ENCODE measurements around the gene PRSS56.

The PRSS56 gene

DNA sequence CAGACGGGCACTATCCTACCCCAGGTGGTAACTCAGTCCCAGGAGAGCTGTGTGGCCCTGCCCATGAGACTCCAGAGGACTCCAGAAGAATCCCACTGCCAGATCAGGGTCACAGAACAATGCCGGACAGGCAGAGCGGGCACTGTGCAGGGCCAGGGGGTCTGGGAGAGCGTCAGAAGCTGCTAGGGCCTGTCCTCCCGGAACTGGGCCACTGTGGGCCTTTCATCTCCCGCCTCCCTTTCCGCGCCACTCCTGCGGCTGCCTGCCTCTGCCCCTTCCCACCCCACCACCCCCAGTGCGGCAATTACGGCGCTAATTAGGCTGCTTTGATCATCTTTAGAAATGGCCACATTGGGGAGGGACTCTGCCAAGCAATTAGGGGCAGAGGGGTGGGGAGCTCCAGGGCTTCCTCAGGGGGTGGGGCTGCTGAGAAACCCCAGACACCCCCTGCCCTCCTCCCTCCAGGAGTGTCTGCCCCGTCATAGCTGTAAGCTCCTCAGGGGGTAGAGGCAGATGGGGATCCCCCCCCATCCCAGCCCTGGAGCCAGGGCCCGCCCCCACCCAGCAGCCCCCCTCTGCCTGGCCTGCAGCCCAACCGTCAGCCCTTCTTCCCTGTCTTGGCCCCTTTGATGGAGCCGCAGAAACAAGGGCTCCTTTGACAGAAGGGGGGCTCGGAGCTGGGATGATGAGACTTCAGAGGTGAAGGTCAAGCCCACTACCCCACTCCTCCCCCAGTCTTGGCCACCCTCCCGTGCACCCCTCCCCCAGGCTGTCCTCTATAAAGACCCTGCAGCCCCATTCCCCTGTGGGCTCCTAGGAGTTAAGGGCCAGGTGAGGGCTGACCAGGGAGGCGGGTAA is at the start of gene PRSS56:
TSS of gene PRSS56 (plus strand) at position 808 of the 858 bp plus-strand sequence. CDS start 211 bp downstream, outside the sequence.
- no peak for FAIRE-seq

DNA sequence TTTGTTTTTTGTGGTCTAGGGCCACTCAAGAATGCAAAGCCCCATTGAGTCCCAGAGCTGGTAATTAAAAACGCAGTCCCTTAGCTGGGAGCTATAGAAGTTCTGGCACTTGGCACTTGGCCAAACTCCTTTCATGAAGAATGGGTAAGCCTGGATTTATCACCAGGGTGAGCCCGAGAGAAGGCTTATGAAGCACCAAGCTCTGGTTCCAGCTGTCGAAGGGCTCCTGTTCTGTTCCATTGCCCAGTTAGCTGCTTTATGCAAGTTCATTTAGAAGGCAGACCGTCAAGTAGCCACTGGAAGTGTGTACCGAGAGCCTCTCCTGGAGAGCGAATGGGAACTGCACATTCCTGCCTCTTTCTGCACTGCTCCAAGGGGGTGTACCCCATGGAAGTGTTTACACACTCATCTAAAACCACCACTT is 46.7 kb upstream of the PRSS56 start:
- no peak for FAIRE-seq

- no peak for FAIRE-seq
These were observed 44.1 kb upstream of the PRSS56 start for GRCh38 chr2:232476045-232476444.

DNA sequence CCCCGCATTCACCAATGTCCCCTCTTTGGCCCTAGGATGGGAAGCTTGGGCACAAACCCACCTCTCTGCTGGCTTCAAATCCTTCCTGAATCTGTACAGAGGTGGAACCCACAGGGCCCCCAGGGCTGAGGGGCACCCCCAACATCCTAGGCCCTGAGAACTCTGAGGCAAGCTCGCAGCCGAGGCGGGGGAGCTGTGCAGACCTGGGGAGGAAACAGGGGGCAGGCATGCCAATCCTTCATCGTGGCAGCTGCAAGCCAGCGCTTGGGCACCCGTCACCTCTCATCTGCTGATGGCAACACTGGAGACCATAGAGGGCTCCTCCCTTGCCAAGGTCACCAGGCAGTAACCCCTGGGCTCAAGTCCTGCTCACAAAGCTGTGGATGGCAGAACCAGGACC is 43.4 kb upstream of the PRSS56 start:
- FAIRE-seq, result no peak

GRCh38 chr2:232477751-232478510 is 42.3 kb upstream of the PRSS56 start:
- no peak for FAIRE-seq

DNA sequence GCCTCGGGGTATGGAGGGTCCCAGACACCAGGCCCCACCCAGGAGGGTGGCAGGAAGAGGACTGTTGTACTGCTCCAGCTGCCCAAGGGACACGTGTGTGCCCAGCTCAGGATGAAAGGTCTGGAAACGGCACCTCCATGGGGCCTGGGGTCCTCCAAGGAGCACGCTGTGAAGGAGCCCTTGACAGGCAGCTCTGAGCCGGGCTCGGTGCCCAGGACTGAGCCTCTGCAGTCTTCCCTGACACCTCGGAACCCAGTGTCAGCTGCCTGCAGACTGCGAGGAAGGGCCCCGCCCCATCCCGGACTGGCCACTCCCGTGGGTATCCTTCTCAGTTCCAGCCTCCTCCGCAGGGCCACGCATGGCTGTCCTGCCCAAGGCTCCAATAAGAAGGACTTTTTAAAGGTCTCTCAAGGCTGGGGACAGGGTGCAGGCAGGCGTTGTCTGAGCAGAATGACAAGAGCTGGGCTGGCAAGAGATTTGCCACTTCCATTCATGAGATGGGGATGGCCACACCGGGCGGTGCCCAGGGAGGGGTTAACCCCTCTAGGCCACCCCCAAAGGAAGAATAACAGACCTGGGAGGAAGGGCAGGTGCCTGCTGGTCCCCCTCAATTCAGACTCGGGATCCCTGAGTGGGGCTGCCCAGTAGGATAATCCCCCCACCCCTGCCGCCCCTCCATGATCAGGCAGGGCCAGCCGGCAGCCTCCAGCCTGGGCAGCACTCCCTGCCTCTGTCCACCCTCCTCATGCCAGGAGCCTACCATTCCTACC is 41.4 kb upstream of the PRSS56 start:
- FAIRE-seq, result no peak

GRCh38 chr2:232479341-232480200 is 40.6 kb upstream of the PRSS56 start:
- no peak for FAIRE-seq

- FAIRE-seq, result no peak
These were observed 39.7 kb upstream of the PRSS56 start for GRCh38 chr2:232480201-232481190.

DNA sequence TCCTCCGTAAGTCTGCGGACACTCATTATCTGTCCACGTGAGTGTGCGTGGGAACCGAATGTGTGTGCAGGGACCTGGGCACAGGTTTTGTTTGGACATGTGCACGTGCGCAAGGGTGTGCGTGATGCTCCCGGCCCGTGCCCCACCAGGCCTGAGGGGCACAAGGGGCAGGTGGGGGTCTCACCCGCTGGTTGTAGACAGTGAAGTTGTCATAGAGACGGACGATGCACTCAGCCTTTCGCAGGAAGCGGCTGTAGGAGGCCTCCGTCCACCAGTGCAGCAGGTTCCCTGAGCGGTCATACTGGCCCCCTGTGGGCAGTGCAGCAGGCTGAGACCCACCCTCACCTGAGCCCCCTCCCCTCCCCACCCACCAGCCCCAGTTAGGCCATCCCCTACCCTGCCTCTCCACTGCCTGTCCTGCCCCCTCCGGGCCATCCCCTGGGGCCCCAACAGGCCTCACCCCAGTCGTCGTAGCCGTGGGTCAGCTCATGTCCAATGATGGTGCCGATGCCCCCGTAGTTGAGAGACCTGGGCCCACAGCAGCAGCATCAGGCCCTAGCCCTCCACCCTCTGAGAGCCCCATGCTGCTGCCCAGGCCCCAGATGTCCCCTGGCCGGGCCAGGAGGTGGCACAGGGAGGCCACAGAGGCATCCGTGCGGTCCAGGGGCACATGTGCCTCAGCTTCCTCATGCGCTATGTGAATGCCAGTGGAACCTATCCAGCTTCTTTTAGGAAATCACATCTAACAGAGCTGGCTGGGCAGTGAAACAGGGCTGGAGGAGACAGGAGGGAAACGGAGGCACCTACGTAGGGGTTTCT is 38.7 kb upstream of the PRSS56 start:
- no peak for FAIRE-seq

DNA sequence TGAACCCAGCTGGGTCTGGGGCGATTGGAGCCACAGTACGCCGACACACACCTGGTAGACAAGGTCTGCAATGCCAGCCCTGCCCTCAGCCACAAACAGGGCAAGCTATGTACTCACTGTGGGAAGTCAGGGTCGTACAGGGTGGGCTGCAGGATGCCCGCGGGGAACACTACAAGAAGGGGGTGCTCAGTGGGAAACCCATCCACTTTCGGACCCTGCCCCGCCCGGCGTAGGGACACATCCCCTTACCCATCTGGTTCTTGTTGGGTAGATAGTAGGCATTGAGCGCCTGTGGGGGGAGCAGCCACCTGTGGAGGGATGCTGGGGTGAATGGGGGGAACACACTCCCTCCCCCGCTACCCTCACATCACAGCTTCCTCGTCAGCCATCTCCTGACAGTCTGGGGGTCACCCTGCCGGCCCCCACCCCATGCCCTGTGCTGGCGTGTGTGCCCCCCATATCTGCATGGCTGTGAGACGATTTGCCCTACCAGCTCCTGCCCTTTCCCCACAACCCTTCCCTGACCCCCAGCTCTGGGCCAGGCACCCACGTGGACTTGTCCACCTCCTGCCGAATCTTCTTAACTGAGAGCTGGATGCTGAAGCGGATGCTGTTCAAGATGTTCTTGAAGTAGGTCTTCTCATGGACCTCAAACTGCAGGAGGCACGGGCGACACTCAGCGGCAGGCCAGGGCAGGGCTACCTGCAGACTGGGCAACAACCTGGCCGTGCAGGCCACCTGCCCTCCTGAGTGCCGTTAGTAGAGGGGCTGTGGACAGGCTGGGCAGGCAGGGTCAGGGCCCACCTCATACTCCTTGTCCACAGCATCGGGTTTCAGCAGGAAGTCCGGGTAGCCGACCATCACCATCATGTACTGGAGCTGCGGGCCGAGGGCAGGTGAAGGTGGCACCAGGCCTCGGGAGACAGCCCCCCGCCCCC is 37.6 kb upstream of the PRSS56 start:
- FAIRE-seq, result no peak

- no peak for FAIRE-seq
These were observed 36.8 kb upstream of the PRSS56 start for GRCh38 chr2:232483311-232483922.

DNA sequence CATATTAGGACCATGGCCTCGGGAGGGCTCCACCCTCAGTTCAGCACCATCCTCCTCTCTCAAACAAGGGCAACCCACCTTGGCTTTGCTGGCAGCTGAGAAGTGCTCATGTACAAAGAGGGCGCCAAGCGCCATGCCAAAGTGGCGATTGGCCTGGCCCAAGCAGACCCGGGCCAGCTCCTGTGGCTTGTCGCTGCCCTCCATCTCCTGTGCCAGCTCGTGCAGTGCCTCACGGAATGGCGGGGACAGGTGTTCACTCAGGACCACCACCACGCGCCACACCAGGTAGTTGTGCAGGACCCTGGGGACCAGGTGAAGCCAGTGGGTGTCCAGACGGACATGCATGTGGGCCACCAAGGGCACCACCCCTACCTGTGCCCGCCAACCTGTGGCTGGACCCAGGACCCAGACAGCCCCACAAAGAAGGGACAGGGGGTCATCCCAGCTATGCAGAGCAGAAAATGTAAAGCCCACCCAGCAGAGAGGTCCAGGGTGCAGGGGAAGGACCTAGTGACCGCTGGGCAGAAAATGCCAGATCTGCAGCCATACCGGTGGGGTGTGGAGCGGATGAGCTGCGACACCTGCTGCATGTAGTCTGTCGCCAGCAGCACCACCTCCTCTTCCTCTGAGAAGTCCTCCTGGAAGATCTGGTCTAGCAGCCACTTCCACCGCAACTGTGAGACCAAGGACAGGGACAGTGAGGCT is 36.1 kb upstream of the PRSS56 start:
- FAIRE-seq, result no peak

DNA sequence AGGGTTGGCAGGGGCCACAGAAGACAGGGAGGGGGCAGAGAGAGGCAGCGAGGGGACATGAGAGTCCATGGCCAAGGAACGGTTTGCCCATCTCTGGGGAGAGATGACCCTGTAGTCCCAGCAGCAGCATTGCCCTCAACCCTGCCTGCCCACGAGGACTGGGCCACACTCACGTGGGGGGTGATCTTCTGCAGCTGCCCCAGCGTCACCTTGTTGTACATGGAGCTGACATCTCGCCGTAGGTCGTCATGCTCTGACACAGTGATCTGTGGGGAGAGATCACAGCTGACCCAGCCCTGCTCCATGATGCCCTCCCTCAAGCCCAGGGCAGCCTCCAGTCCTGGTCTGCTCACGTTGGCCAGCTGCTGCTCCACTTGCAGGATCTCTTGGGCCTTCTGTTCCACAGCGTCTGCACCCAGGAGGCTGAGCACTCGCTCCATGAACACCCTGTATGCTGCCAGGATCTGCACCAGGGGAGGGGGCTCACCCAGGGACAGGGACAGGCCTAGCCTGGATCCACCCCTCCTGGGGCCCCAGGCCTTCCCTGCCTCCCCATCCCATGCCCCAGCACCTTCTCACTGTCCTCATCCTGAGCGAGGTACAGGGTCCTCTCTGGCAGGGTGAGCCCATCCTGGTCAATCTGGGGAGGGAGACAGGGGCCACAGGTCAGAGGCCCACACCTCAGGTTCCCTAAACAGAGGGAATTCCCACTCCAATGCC is 35.4 kb upstream of the PRSS56 start:
- FAIRE-seq, result no peak

DNA sequence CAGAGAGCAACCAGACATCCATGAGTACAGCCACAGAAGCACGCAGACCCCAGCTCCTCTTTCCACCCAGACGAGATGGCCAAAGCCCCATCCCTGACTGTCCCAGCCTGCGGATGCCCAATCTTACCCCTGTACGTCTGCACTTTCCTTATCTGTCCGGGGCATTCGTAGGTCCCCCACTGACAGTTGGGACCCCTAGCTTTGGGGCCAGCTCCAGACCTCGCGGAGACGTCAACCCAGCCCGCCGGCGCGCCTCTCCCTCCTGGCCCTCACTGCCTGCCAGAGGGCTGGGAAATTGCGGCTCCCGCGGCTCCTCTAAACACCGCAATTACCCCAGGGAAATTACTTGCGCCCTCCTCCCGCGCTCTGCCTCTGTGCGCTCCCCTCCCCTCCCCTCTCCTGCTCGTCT is 34.8 kb upstream of the PRSS56 start:
- FAIRE-seq, result no peak

DNA sequence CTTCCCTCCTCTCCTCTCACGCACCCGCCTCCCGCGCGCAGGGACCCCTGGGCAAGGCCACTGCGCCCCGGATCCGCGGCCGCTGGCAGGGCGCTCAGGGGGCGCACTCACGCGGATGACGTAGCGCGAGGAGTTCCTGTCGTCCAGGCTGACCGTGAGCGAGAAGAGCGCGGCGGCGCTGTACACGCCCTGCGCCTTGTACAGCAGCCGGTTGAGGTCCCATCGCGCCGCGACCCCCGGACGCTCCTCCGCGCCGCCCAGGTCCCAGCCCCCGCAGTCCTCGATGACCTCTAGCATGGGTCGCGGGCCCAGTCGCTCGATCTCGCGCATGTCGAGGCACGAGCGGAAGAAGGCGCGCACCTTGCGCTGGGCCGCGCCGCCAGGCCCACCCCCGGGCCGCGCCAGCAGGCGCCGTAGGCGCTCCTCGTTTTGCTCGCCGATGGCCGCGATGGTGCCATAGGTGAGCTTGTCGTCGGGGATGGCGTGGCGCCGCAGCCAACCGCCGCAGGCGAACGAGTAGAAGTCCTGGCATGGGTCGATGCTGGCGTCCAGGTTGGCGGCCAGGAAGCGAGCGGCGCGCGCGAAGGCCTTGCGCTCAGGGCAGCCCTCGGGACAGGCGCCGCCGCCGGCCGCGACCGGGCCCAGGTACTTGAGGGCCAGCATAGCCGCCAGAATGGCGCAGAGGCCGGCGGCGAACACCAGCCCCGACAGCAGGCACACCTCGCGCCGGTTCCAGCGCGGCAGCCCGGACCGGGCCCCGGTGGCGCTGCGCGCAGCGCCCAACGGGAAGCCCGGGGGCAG is 34.2 kb upstream of the PRSS56 start:
- FAIRE-seq, result no peak
